ENCODE data around the gene ADSS1. TPM values are rescaled to one million over a fixed set of nuclear protein-coding genes. Genes with fewer than 3 reads are reported as not detected.

Gene ADSS1
- total RNA-seq, 1 experiment from 2014 or later, result 0.52 TPM

- Histone ChIP-seq H3K4me3 (ENCODE audit: low read depth, low read length, poor library complexity, severe bottlenecking) (no peak overlapping the region), H3K4me1 (ENCODE audit: insufficient read depth, low read length, poor library complexity, severe bottlenecking) (peaks cover 5% of the 10 kb centered on the region), H3K36me3 (ENCODE audit: insufficient read depth, low read length, poor library complexity, severe bottlenecking) (no peaks in the 10 kb centered on the region), H3K27me3 (replicated peaks; ENCODE audit: insufficient read depth, low read depth, low read length, poor library complexity) (no peaks in the 10 kb centered on the region), H3K9me3 (ENCODE audit: low read depth, low read length, poor library complexity, severe bottlenecking) (no peaks in the 10 kb centered on the region), H3K27ac (ENCODE audit: low read depth, low read length, poor library complexity, severe bottlenecking) (no peak overlapping the region)
- TF ChIP-seq, protein P1, sequence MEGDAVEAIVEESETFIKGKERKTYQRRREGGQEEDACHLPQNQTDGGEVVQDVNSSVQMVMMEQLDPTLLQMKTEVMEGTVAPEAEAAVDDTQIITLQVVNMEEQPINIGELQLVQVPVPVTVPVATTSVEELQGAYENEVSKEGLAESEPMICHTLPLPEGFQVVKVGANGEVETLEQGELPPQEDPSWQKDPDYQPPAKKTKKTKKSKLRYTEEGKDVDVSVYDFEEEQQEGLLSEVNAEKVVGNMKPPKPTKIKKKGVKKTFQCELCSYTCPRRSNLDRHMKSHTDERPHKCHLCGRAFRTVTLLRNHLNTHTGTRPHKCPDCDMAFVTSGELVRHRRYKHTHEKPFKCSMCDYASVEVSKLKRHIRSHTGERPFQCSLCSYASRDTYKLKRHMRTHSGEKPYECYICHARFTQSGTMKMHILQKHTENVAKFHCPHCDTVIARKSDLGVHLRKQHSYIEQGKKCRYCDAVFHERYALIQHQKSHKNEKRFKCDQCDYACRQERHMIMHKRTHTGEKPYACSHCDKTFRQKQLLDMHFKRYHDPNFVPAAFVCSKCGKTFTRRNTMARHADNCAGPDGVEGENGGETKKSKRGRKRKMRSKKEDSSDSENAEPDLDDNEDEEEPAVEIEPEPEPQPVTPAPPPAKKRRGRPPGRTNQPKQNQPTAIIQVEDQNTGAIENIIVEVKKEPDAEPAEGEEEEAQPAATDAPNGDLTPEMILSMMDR (conservative IDR thresholded peaks at IDR 0.05; ENCODE audit: low read depth, low read length), result no peak
- no peak for TF ChIP-seq EZH2 (IDR thresholded peaks at IDR 0.05; ENCODE audit: borderline replicate concordance, low read depth, low read length, poor library complexity, severe bottlenecking)
- no peak for DNase-seq (ENCODE audit: low spot score)
- intact Hi-C loops (cut with micrococcal nuclease; ENCODE audit: unreplicated experiment), result no loop called here
- POLR2A ChIA-PET (ENCODE audit: low non-redundant PET), result no interaction called here
- CTCF ChIA-PET, result interaction anchor here (0.6 kb wide), 1 partner anchor 289 kb away, joined by 3 read pairs; no protein-coding TSS in a partner anchor
- no TSS peak for BruUV-seq (replicated peaks)
Observed at GRCh38 chr14:104729835-104730181, 5.8 kb downstream of the ADSS1 start.

DNA sequence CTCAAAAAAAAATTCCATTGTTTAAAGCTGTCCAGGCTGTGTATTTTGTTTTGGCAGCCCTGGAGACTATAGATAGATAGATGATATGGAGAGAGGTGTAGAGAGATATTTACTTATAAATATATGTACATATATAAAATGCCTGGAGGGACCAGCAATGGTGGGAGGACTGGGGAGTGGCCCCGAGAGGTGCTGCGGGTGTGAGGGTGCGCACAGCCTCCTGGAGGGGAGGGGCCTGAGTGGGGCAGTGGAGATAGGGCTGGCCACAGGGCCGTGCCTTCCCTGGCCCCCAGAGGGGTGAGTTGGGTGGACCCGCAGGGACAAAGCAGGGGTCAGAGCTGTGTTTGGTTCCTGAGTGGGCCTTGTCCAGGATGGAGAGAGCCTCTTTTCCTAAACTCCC, 6.5 kb downstream of the ADSS1 start:
- TF ChIP-seq, protein P1 (conservative IDR thresholded peaks at IDR 0.05; ENCODE audit: low read depth, low read length), result no peak
- intact Hi-C loops (cut with micrococcal nuclease; ENCODE audit: unreplicated experiment), result no loop called here
- H3K4me1 ChIP-seq (ENCODE audit: insufficient read depth, low read length, poor library complexity, severe bottlenecking), result no peaks in the 10 kb centered on the region
- H3K4me3 ChIP-seq (ENCODE audit: low read depth, low read length, poor library complexity, severe bottlenecking), result no peak overlapping the region
- POLR2A ChIA-PET (ENCODE audit: low non-redundant PET), result no interaction called here
- H3K9me3 ChIP-seq (ENCODE audit: low read depth, low read length, poor library complexity, severe bottlenecking), result no peaks in the 10 kb centered on the region
- no peak overlapping the region for H3K27ac ChIP-seq (ENCODE audit: low read depth, low read length, poor library complexity, severe bottlenecking)
- no peak for DNase-seq (ENCODE audit: low spot score)
- no TSS peak for BruUV-seq (replicated peaks)
- CTCF ChIA-PET, result no interaction called here
- H3K36me3 ChIP-seq (ENCODE audit: insufficient read depth, low read length, poor library complexity, severe bottlenecking), result no peaks in the 10 kb centered on the region
- no peaks in the 10 kb centered on the region for H3K27me3 ChIP-seq (replicated peaks; ENCODE audit: insufficient read depth, low read depth, low read length, poor library complexity)

DNA sequence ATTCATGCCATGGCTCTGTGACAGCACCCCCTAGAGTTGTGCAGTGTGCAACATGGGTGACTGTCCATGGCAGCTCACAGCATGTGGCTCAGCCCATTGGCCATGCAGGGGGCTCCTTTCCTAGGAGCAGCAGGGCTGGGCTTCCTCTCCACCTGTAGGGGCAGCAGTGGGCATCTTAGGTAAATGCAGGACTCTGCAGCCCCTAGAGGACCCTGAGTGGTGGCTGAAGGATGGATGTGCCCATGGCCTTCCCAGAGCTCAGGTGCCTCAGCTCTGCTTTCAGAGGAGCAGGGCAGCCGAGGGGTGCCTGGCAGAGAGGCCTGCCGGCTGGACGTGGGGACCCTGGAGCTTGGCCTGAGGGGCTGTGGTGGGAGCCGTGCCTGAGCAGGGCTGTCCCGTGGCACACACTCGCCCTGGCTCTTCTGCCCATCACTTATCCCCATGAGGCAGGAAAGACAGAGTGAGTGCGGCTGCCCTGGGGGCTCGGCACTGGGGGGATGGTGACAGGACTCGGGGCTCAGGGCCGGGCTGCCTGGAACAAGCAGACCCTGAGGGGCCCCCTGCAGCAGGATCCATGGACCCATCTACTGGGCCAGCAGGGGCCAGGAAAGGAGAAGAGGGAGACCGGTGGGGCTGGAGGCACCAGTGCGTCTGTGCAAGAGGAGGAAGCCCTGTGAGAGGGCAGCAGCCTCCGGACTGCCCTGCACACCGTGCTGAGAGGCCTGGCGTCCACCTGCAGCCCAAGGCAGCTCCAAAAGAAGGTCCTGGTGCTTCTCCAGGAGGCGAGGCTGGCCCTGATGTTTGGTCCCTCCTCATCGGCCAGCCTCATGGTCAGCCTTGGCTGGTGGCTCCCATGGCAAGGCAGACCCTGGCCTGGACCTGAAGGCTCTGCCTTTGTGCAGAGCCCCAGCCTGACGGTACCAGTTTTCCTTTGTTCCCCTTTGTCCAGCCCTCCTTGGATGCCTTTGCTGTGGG, 7.6 kb downstream of the ADSS1 start:
- Histone ChIP-seq H3K4me3 (ENCODE audit: low read depth, low read length, poor library complexity, severe bottlenecking) (no peak overlapping the region), H3K27me3 (replicated peaks; ENCODE audit: insufficient read depth, low read depth, low read length, poor library complexity) (no peaks in the 10 kb centered on the region), H3K4me1 (ENCODE audit: insufficient read depth, low read length, poor library complexity, severe bottlenecking) (no peaks in the 10 kb centered on the region), H3K27ac (ENCODE audit: low read depth, low read length, poor library complexity, severe bottlenecking) (no peak overlapping the region), H3K9me3 (ENCODE audit: low read depth, low read length, poor library complexity, severe bottlenecking) (no peaks in the 10 kb centered on the region), H3K36me3 (ENCODE audit: insufficient read depth, low read length, poor library complexity, severe bottlenecking) (no peaks in the 10 kb centered on the region)
- TF ChIP-seq, protein P1 (conservative IDR thresholded peaks at IDR 0.05; ENCODE audit: low read depth, low read length), result peak; percentile 48
- TF ChIP-seq EZH2 (IDR thresholded peaks at IDR 0.05; ENCODE audit: borderline replicate concordance, low read depth, low read length, poor library complexity, severe bottlenecking), result no peak
- CTCF ChIA-PET, result no interaction called here
- POLR2A ChIA-PET (ENCODE audit: low non-redundant PET), result no interaction called here
- BruUV-seq (replicated peaks), result no TSS peak
- DNase-seq (ENCODE audit: low spot score), result no peak
- intact Hi-C loops (cut with micrococcal nuclease; ENCODE audit: unreplicated experiment), result no loop called here
